ENCODE results near the gene GPC6. TPM values are rescaled to one million over a fixed set of nuclear protein-coding genes. Genes with fewer than 3 reads are reported as not detected.

GPC6 gene
- total RNA-seq, 1 experiment from 2014 or later, result not detected

- Mint-ChIP-seq H3K27me3 (ENCODE audit: unreplicated experiment) (no peaks in the 10 kb centered on the region), H3K27ac (ENCODE audit: unreplicated experiment) (no peak overlapping the region), H3K4me1 (ENCODE audit: low read depth, unreplicated experiment) (no peaks in the 10 kb centered on the region), H3K9me3 (ENCODE audit: low read depth, unreplicated experiment) (no peaks in the 10 kb centered on the region), H3K36me3 (ENCODE audit: insufficient read depth, unreplicated experiment) (no peaks in the 10 kb centered on the region), H3K4me3 (ENCODE audit: low read depth, unreplicated experiment) (no peak overlapping the region)
- no peak for TF ChIP-seq CTCF (IDR thresholded peaks at IDR 0.05; ENCODE audit: unreplicated experiment)
- CTCF ChIA-PET, result interaction anchor here (0.7 kb wide), 1 partner anchor 145 kb away, joined by 3 read pairs; no protein-coding TSS in a partner anchor
- intact Hi-C loops (cut with micrococcal nuclease; ENCODE audit: unreplicated experiment), result no loop called here
- BruUV-seq (replicated peaks), result no TSS peak
- no peak for DNase-seq
Measured at GRCh38 chr13:94352057-94352456, 1125.5 kb downstream of the GPC6 start.

GRCh38 chr13:94353167-94353710 lies 1126.6 kb downstream of the GPC6 start:
- H3K9me3 Mint-ChIP-seq (ENCODE audit: low read depth, unreplicated experiment), result peaks cover 2% of the 10 kb centered on the region
- no peaks in the 10 kb centered on the region for H3K4me1 Mint-ChIP-seq (ENCODE audit: low read depth, unreplicated experiment)
- TF ChIP-seq CTCF (IDR thresholded peaks at IDR 0.05; ENCODE audit: unreplicated experiment), result no peak
- no peaks in the 10 kb centered on the region for H3K27me3 Mint-ChIP-seq (ENCODE audit: unreplicated experiment)
- no peak overlapping the region for H3K27ac Mint-ChIP-seq (ENCODE audit: unreplicated experiment)
- no peak for DNase-seq
- intact Hi-C loops (cut with micrococcal nuclease; ENCODE audit: unreplicated experiment), result no loop called here
- CTCF ChIA-PET, result no interaction called here
- no peak overlapping the region for H3K4me3 Mint-ChIP-seq (ENCODE audit: low read depth, unreplicated experiment)
- BruUV-seq (replicated peaks), result no TSS peak
- H3K36me3 Mint-ChIP-seq (ENCODE audit: insufficient read depth, unreplicated experiment), result no peaks in the 10 kb centered on the region

- TF ChIP-seq CTCF (IDR thresholded peaks at IDR 0.05; ENCODE audit: unreplicated experiment), result no peak
- Mint-ChIP-seq H3K27ac (ENCODE audit: unreplicated experiment) (no peak overlapping the region), H3K4me1 (ENCODE audit: low read depth, unreplicated experiment) (no peaks in the 10 kb centered on the region), H3K36me3 (ENCODE audit: insufficient read depth, unreplicated experiment) (no peaks in the 10 kb centered on the region), H3K27me3 (ENCODE audit: unreplicated experiment) (no peaks in the 10 kb centered on the region), H3K4me3 (ENCODE audit: low read depth, unreplicated experiment) (no peak overlapping the region), H3K9me3 (ENCODE audit: low read depth, unreplicated experiment) (peaks cover 2% of the 10 kb centered on the region)
- intact Hi-C loops (cut with micrococcal nuclease; ENCODE audit: unreplicated experiment), result no loop called here
- BruUV-seq (replicated peaks), result no TSS peak
- DNase-seq, result no peak
- CTCF ChIA-PET, result no interaction called here
Measured at GRCh38 chr13:94359875-94360274, 1133.3 kb downstream of the GPC6 start.

DNA sequence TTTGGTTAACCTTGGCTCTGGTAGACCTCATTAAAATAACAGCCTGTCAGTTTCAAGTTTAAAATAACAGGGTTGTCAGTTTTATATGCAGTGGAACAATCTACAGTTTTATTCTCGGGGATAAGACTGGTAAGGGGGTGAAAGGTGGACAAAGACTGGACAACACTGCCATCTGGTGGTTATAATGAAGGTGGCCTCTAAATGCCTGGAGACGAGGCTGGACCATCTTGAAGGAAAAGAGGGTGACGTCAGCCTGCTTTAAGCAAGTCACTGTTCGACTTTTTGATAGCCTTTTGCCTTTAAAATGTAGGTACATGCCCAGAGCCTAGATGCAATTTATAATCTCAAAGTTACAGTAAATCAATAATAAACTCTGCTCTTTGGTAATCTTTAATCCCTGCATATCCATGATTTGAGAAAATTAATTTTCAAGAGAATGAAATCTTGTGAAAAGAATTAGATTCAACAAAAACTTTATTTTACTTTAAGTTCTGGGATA lies 1135.9 kb downstream of the GPC6 start:
- H3K4me1 Mint-ChIP-seq (ENCODE audit: low read depth, unreplicated experiment), result no peaks in the 10 kb centered on the region
- no peak overlapping the region for H3K4me3 Mint-ChIP-seq (ENCODE audit: low read depth, unreplicated experiment)
- no TSS peak for BruUV-seq (replicated peaks)
- DNase-seq, result peak; percentile 30
- TF ChIP-seq CTCF (IDR thresholded peaks at IDR 0.05; ENCODE audit: unreplicated experiment), result no peak
- no peak overlapping the region for H3K27ac Mint-ChIP-seq (ENCODE audit: unreplicated experiment)
- no peaks in the 10 kb centered on the region for H3K36me3 Mint-ChIP-seq (ENCODE audit: insufficient read depth, unreplicated experiment)
- intact Hi-C loops (cut with micrococcal nuclease; ENCODE audit: unreplicated experiment), result no loop called here
- CTCF ChIA-PET, result no interaction called here
- no peaks in the 10 kb centered on the region for H3K27me3 Mint-ChIP-seq (ENCODE audit: unreplicated experiment)
- H3K9me3 Mint-ChIP-seq (ENCODE audit: low read depth, unreplicated experiment), result peaks cover 2% of the 10 kb centered on the region

All from Calu3 (cell line).